GM10266 (cell line): ENCODE results near the gene MACROH2A1.

ENCODE experiments used
- DNase-seq: peaks from one replicate; pipeline ENCODE4 v3.0.0; 2012; ENCODE audit errors: extremely low spot score
- TF ChIP-seq, protein P1 (sequence below): IDR thresholded peaks from 2 replicates; pipeline ENCODE4 v1.5.1; 2012; ENCODE audit warnings: mild to moderate bottlenecking, low read depth; ENCODE audit not compliant: control insufficient read depth, insufficient read depth; ENCODE audit errors: missing control alignments

Gene MACROH2A1

GRCh38 chr5:135347392-135347791 is 51.6 kb downstream of the MACROH2A1 start:
- no peak for DNase-seq
- TF ChIP-seq, protein P1, sequence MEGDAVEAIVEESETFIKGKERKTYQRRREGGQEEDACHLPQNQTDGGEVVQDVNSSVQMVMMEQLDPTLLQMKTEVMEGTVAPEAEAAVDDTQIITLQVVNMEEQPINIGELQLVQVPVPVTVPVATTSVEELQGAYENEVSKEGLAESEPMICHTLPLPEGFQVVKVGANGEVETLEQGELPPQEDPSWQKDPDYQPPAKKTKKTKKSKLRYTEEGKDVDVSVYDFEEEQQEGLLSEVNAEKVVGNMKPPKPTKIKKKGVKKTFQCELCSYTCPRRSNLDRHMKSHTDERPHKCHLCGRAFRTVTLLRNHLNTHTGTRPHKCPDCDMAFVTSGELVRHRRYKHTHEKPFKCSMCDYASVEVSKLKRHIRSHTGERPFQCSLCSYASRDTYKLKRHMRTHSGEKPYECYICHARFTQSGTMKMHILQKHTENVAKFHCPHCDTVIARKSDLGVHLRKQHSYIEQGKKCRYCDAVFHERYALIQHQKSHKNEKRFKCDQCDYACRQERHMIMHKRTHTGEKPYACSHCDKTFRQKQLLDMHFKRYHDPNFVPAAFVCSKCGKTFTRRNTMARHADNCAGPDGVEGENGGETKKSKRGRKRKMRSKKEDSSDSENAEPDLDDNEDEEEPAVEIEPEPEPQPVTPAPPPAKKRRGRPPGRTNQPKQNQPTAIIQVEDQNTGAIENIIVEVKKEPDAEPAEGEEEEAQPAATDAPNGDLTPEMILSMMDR = no peak

- TF ChIP-seq, protein P1 = no peak
- DNase-seq = no peak
These were observed 52.9 kb downstream of the MACROH2A1 start for GRCh38 chr5:135345956-135346731.

- DNase-seq = no peak
- TF ChIP-seq, protein P1 = no peak
These were observed 54.7 kb downstream of the MACROH2A1 start for GRCh38 chr5:135344349-135344748.

DNA sequence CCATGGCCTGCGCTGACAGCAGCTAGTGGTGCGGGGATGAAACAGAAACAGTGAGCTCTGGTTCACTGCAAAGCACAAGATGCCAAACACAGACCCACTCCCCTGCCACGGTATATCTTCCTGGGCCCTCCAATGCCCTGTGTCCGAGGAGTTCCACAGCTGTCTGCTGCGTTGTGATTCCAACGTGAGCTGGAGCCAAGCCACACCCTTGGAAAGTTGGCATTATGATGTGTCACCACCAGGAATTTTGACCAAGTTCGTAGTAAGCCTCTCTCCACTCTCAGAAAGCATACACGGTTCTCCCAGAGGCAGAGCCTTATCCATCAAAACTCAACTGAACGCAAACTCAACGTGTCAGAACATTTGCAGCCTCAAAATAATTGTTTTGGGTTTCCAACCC is 55.6 kb downstream of the MACROH2A1 start:
- TF ChIP-seq, protein P1 = no peak
- DNase-seq = no peak

- TF ChIP-seq, protein P1 = no peak
- DNase-seq = no peak
These were observed 56.5 kb downstream of the MACROH2A1 start for GRCh38 chr5:135342551-135342875.

DNA sequence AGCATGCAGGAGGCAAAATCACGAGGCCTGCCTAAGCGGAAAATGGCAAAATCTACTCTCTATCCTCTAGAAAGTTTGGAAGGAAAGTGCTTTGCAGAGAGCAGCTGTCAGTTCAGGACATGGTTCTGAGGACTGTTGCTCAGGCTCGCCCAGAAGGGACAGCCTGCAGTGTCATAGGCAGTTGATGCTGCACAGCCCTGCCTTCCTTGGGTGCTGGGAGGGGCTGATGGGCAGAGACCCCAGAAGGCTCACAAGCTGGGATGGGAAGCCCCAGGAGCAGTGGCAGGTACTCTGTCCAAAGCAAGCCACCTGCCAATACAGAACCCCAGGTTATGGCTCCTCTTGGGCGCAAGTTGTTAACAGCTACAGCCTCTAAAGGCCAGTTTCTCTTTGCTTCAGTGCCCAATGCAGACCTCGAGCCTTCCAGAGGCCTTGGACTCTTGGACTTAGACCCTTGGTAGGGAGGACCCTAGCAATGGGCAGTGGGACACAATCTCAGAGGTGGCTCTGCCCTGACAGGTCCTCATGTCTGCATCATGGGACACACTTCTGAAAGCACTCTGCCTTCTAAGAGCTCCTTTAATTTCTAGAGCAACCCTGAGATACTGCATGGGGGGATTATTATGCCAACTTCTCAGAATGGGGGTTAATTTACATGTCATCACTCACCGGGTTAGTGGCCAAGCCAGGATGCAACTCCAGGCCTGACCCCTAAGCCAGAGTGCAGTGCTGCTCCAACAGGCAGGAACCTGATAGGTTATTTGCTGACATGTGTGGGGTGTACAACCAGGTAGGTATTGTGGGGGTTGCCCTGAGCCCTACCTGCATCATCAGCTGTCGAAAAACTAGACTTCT is 57.1 kb downstream of the MACROH2A1 start:
- TF ChIP-seq, protein P1 = no peak
- DNase-seq = no peak

DNA sequence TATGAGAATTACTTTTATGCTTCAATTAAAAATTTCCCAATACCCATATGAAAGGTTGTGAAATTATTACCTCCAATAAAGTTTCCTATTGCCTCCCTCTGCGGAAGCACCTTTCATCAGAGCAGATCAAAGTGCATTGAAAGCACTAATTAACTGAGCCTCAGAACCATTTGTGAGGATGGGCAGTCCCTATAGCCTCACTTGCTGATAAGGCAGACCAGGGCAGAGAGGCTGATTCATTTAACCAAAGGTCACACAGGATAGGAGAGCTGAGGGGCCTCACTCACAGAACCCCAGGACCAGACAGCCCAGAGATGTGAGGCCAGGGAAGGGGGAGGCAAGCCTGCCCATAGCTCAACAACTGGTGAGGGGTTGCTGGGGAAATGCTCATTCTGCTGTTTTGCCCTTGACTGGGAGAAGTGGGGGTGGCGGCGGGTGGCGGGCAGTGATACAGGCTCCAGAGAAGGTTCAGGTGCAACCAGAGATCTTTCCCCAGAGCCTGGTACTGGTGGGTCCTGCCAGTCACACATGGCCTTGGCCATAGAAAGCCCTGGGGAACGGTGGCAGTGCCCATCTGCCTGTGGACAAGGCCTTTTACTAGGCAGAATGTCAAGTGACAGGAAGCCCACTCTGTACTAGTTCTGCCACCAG is 57.9 kb downstream of the MACROH2A1 start:
- DNase-seq = no peak
- TF ChIP-seq, protein P1 = no peak
